NCI-H1092 (cell line): ENCODE data around the gene ARVCF.

ENCODE experiments used
- DNase-seq: peaks from one replicate; lab custom pipeline; 2025; lab: John Stamatoyannopoulos, UW

ARVCF gene

DNA sequence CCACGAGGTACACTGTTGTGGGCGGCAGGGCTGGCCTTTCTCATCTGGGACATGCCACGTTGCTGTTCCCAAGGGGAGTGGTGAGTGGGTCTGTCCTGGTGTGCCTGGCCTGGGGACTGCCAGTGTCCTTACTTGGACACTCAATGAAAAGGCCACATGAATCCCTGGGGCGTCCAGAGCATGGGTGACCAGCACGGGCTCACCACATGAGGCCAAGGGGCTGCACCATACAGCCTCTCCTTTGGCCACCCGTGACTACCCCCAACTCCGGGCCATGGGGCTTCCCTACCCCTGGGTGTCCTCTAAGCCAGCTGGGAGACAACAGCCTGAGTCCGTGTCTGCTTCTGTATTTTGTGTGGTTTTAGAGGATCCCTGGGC, 54.8 kb downstream of the ARVCF start:
- no peak for DNase-seq

DNA sequence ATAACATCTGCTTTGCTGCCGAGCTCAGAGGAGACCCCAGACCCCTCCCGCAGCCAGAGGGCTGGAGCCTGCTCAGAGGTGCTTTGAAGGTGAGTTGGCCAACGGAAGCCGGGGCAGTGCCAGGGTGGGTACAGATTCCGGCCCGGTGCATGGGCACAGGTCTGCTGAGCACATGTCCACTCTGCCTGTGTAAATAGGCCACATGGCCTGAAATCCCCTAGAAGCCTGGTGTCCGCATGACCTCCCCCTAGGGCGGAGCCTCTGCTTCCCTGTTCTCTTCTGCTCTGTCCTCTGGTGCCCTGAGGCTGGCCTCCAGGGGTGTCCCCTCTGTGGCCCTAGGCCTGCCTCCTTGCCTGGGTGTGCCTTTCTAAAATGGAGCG, 55.4 kb downstream of the ARVCF start:
- DNase-seq, result no peak

DNA sequence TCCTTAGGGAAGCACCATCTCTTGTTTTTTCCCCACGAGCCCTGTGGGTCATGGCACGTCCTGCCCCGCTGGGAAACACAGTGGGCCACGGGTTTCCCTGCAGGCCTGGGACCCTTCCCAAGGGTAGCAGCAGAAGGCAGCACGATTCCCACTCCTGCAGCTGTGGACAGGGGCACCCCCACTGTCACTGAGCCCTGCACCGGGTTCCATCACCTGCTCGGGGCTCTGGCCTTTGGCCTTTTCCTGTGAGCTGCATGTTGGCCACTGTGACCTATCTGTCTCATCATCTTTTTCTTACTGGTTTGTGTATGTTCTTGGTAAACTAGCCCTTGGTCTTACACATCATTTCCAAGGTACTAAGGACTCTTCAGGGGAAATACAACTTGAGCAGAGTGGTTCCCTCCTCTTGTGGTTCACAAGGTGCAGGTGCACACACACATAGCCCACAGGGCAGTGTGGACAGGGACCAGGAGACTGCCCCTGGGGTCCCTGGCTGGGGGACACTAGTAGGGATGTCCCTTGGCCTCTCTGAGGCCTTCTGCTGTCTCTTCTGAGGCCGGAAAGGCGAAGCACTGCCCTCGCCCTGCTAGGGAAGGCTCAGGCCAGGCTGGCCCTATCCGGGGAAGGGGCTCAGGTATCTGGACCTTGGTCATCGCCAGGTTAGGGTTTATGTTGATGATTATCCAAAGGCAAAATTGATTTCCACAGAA, 56.0 kb downstream of the ARVCF start:
- no peak for DNase-seq

DNA sequence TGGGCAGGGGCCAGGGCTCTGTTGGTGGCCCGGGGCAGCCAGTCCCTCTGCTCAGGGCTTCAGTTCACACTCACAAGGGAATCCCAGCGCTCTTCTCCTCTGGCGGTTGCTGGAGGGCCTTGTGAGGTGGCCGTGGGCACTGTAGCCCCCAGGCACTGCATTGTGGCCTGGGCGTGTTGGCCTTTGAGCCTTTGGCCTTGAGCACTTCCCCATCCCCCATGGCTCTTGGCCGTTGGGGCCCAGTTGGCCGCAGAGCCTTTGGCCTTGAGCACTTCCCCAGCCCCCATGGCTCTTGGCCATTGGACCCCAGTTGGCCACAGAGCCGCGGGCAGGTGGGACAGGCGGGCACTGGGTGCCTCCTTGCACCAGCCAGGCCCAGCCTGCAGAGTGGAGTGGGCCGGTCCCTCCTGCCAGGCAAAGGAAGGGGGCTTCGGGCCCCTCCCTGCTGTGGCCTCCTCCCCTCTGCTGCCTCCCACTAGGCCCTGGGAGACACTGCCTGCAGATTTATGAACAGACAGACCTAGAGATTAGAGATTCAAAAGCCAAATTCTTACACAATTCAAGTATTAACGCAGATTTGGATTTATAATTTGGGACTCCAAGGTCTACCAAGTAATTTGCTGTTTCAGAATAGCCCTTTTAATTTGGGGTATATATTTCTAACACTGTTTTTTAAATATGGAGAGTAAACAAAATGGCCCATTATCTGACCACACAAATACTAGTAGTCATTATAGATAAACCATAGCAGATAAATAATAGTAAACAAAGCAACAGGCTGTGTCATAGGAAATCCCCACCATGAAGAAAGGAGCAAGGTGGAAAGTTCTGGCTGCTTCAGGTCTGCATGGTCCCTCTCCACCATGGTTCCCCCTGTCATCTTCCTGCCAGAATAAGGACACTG, 56.8 kb downstream of the ARVCF start:
- DNase-seq, result no peak

DNA sequence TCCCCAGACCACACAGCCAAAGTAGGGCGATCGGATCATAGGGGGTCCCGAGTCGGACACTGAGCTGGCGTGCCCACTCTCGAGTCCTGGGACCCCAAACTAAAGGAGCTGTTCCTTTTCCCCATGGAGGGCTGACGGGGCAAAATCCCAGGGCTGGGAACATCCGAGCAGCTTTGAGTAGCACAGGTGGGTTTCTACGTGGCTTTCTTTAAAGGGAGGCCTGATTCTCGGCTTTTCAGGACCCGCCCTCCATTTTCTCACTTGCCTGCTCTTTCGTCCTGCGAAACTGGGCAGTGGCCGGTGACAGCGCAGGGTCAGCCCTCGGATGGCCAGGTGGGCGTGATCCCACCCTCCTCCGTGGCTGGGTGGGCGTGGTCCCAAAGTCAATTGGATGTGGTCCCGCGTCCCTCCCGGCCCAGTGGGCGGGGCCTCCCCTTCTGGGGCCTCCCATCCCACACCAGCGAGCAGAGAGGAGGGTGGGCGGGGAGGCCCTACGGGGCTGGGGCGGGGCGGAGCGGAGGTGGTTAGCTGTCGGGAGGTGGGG, 57.5 kb downstream of the ARVCF start:
- DNase-seq, result no peak

DNA sequence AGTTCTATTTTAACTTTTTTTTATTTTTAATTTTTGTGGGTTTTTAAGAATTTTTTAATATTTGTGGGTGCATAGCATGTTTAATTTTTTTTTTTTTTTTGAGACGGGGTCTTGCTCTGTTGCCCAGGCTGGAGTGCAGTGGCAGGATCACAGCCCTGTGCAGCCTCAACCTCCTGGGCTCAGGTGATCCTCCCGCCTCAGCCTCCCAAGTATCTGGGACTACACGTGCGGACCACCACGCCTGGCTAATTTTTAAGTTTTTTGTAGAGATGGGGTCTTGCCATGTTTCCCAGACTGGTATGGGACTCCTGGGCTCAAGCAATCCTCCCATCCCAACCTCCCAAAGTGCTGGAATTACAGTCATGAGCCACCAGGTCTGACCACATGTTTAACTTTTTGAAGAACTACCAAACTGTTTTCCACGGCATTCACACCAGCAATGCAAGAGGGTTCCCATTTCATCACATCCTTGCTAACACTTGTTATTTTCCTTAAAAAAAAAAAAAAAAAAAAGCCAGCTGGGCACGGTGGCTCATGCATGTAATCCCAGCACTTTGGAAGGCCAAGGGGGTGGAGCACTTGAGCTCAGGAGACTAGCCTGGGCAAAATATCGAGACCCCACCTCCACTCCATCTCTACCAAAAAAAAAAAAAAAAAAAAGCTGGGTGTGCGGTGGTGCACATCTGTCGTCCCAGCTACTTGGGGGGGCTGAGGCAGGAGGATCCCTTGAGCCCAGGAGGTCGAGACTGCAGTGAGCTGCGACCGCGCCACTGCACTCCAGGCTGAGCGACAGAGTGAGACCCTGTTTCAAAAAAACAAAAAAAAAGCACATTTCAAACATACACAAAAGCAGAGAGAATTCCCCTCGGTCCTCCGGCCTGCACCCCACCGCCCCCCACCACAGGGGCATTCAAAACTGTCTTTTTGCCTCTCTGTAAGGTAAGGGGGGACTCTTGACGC, 58.3 kb downstream of the ARVCF start:
- no peak for DNase-seq

DNA sequence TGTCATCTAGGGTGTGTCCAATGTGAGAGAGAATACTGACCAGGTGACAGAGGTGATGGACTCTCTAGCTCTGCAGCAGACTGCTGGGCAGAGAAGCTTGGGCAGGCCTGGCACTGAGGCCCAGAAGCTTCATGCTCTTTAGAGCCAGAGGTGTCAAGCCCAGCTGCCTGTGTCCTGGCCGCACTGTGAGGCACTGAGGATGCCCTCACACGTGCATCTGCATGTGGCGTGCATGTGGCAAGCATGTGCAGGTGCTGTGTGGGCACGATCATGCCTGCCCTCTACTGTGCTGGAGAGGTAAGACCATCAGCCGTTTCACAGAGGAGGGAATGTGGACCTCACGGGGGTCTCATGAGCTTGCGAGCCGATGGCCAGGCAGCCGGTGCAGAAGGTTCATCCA, 59.2 kb downstream of the ARVCF start:
- DNase-seq, result no peak

DNA sequence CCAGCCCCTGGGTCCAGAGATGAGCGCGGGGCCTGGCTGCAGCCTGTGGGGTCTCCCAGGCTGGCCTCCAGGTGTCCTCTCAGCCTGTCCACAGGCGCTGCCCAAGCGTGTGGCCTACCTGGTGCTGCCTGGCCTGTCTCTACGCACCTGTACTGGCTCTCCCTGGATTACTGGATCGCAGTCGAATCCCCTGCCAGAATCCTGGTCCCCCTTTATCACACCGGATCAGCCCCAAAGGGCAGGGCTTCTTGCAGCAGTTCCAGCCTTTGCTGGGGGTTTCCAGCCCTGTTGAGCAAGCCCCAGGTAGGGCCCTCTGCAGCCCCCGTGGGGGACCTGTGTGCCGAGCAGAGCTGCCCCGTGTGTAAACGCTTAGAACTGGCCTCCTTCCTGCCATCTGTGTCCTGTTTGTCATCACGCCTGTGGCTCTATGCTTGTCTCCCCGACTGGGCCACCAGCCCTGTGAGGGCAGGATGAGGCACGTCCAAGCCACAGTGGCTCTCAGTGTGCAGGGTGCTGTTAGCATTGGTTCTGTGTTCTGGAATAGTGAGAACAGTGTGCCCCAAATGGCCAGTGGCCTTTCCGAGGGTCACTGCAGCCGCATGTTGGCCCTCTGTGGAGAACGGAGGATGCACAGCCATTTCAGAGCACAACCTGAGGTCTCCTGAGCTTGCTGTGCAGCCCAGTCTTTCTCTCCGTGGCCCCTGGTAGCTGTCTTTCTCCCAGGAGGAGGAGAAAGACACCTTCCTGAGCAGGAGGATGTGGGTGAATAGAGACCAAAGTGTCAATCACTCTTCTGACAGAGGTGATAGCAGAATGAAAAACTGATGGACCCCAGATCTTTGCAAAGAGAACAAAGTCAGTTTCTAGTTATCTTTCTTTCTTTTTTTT, 61.1 kb downstream of the ARVCF start:
- no peak for DNase-seq

DNA sequence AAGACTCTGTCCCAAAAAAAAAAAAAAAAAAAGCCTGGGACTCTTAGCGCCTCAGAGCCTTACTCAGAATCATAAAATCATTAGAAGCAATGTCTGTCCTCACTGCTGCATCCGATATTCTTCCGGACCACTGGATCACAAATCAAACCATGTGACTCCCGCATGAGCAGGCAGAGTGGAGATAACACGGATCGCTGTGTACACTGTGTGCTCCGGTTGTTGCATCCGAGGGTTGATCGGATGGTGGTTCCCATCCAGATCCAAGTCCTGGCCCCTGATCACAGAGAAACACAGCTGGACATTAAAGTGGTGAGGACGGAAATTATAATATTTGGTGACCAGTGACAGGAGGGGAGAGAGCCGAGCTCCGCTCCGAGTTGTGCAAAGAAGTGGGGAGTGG, 65.3 kb downstream of the ARVCF start:
- no peak for DNase-seq

DNA sequence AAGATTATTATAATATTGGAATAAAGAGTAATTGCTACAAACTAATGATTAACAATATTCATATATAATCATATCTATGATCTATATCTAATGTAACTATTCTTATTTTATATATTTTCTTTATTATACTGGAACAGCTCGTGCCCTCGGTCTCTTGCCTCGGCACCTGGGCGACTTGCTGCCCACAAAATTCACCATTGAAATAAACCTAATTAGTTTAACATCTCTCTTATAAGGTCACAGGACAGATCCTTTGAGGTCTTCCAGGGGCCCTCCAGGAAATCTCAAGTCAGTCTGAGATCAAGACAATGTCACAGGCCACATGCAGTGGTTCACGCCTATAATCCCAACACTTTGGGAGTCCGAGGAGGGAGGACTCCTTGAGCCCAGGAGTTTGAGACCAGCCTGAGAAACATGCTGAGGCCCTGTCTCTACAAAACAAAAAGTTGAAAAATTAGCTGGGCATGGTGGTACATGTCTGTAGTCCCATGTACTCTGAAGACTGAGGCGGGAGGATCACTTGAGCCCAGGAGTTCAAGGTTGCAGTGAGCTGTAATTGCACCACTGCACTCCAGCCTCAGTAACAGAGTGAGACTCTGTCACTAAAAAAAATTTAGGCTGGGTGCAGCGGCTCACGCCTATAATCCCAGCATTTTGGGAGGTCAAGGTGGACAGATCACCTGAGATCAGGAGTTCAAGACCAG, 68.4 kb downstream of the ARVCF start:
- DNase-seq, result no peak

DNA sequence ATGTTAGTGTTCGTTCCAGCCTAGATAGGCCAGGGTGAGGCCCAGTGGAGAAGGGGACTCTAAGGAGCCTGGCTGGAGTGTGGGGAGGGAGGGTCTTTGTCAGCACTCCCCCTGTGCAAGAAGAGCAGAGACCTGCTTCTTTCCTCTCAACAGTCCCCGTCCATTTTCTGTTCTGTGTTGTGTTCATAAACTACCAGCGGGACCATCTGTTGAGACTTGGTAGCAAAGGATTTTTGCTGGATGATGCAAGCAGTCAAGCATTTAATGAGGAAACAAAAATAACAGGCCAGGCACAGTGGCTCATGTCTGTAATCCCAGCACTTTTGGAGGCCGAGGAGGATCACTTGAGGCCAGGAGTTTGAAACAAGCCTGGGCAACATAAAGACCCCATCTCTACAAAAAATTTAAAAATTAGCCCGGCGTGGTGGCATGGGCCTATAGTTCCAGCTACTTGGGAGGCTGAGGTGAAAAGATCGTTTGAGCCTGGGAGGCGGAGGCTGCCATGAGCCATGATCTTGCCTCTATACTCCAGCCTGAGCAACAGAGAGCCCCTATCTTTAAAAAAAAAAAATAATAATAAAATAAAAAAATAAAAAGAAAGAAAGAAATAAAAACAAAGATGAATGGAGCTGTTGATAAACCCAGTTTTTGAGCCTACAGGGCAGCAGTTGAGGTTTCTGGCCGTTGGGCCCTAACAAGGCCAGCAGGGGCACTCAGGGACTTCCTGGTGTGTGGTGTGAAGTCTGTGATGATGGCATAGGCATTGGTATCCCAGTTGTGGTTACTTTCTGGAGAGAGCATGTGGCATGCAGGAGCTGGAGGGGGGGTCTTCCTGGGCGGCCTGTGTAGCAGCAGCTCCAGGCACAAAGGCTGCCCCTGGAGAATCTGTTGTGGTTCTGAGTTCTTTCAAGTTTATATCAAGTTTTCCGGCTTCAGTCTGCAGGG, 73.3 kb downstream of the ARVCF start:
- no peak for DNase-seq

DNA sequence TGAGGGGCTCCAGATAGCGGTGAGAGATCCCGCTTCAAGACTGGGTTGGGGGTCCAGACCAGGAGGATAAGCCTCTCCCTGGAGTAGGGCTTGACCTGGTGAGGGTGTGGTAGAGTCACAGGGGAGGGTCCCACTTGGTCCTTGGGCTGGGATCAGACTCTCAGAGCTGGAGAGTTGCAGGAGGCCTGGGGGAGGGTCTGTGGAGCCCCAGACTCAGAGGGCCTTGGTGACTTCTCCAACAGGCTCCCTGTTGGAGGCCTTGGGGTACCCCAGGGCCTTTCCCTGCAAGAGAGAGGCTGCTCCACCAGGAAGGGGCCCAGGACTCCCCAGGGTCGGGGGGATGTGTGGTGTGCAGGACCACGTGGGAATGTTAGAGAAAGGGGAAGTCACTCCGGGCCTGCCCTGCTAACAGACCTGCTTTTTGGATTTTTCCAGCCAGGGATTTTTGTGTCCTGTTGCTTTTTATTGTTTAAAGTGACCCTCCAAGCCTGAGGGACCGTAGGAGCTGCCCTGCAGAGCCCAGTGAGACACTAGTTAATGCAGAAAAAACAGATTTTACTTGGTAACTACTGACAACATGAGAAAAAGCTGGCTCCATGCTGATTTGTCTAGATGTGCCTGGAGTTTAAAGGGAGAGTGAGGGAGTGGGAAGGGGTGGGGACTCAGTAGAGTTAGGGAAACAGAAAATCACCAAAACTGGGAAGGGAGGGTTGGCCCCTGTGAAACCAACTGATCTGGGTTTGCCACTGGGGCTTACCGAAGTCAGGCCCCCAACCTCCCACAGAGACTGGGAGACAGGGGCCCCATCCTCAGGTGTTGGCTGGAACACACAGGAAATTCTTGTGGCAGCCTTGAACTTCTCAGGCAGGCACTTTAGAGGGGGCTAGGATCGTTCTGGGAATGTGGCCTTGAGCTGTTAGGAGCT, 74.2 kb downstream of the ARVCF start:
- DNase-seq, result no peak

DNA sequence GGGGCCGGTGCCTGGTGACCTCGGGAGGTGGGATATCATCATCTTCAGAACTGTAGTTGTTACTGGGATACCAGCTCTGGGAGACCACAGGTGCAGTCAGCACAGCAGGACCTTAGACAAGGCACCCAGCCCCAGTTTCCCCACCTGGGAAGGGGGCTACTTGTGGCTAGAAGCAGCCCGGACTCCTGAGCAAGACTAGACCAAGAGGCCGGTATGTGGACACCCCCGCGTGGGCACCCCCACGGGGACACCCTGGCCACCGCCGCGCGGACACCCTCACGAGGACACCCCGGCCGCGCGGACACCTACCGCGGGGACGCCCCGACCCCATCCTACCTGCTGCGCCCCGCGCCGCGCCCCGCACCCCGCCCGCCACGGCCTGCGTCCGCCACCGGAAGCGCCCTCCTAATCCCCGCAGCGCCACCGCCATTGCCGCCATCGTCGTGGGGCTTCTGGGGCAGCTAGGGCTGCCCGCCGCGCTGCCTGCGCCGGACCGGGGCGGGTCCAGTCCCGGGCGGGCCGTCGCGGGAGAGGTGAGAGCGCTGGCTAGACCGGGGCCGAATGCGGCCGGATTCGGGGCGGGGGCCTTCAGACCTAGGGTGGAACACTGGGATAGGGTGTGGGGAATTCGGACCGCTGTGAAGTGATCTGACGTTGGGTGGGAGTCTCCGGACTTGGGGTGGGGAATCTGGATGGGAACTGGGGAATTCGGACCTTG, 75.1 kb downstream of the ARVCF start, which contains the start of the genes COMT and TXNRD2:
Gene COMT (plus strand): TSS at position 408 of the 718 bp plus-strand sequence. CDS start 20,755 bp downstream, outside the sequence.
Gene TXNRD2 (minus strand): TSS at position 454 of the 718 bp plus-strand sequence. CDS start 15 bp downstream, at position 439.
- peak; percentile 49 for DNase-seq

DNA sequence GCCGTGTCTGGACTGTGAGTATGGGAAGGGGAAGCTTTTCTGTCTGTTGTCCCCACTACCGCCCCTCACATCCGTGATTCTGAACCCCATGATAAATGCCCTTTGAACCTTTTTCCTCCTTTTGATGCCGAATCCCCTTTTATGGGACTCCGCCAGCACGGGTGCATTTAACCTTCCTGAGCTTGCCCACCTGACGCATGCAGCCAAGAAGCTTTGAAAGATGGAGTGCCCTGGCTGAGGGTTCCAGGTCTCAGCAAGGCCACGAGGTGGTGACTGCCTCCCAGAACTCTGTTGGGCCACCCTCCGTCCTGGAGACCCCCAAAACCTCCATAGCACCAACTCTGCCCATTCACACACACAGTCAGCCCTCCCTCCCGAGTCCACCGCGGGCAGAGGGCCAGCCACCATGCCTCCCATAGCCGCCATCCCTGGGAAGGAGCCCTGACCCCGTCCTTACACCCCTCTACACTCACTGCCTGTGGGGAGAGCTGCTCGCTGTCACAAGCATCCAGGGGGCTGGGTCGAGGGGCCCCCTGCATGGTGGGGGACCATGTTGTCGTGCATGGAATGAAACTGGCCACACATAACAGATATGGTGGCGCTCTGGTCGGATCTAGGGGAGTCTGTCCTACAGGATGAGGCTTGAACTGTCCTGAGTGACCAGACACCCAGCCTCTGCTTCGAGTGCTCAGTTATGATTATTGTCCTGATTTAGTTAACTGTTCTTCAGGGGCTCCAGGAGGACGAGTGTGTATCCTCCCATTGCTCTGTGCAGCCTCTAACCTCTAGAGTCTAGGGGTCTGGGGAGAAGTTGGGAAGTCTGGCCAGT, 75.9 kb downstream of the ARVCF start:
- no peak for DNase-seq

DNA sequence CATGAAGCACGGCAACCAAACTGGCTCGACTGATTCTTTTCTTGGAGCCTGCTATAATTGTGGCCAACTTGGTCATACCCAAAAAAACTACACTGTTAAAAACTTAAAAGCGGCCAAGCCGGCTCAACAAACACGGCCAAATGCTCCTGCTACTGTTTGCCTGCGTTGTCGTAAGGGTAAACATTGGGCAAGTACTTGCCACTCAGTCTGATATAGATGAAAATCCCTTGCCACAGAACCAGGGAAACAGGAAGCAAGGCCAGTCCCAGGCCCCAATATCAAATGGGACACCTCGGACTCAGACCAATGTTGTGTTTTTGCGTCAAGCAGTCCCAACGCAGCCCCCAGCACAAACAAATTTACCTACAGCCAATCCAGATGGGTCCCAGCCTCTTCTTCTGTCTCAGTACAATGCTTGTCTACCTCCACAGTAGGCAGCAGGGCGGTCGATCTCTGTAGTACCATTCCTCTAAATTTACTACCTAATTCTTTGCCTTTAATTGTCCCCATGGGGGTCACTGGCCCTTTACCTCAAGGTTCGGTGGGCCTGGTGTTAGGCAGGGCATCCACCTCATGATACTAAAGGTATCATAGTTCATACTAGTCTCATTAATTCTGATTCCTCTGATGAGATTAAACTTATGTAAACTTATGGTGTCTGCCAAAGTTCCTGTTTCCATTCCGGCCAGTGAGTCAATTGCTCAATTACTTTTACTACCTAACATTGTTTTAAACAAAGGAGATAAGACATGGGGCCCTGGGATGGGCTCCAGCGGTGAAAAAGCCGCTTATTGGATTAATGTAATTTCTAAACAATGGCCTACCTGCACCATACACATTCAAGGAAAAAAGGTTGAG, 78.8 kb downstream of the ARVCF start:
- DNase-seq, result no peak
